Naive thymus-derived CD4-positive, alpha-beta T cell (primary cell): ENCODE data around the gene NPB. TPM values are rescaled to one million over a fixed set of nuclear protein-coding genes. Genes with fewer than 3 reads are reported as not detected.

Source experiments
- ATAC-seq: fragments of 150-1000 bp; cut with Tn5 transposase; 2 replicates; pipeline ENCODE4 v1.10.0; 2021; ENCODE audit warnings: mild to moderate bottlenecking, moderate library complexity
- CTCF ChIA-PET: fragments of 350-600 bp; sonication (Branson Sonifier 250); formaldehyde crosslinking; loops from one replicate; lab custom pipeline; 2021; ENCODE audit warnings: antibody characterized with exemption; lab: Charles Lee
- POLR2A ChIA-PET: fragments of 350-600 bp; sonication (Branson Sonifier 250); formaldehyde crosslinking; loops from one replicate; lab custom pipeline; 2021; ENCODE audit warnings: antibody characterized with exemption, inconsistent platforms; lab: Charles Lee
- DNase-seq, 9 donors: peaks; one replicate each; pipeline versions ENCODE4 v3.0.0 to v3.0.0-alpha.2; 2020 to 2022; ENCODE audit warnings: mixed read lengths in 1 of 9
- H3K27ac ChIP-seq: one replicate; pipeline ENCODE4 v1.7.0; 2013; ENCODE audit warnings: mild to moderate bottlenecking, low read depth, low read length, moderate library complexity
- H3K27me3 ChIP-seq, 2 donors: one replicate each; pipeline ENCODE4 v1.7.0; 2013; ENCODE audit warnings: low read length in 2 of 2, mild to moderate bottlenecking in 2 of 2, moderate library complexity in 2 of 2; ENCODE audit not compliant: control insufficient read depth in 2 of 2, insufficient read depth in 2 of 2
- H3K36me3 ChIP-seq, 3 experiments: 1 replicate in 2 of 3; 2 replicates in 1 of 3; pipeline ENCODE4 v1.7.0; 2013; ENCODE audit warnings: low read length in 3 of 3, mild to moderate bottlenecking in 3 of 3, moderate library complexity in 1 of 3; ENCODE audit not compliant: insufficient read depth in 3 of 3, control insufficient read depth in 2 of 3
- H3K4me1 ChIP-seq, 2 donors: one replicate each; pipeline ENCODE4 v1.7.0; 2013; ENCODE audit warnings: low read length in 2 of 2, mild to moderate bottlenecking in 2 of 2, moderate library complexity in 1 of 2; ENCODE audit not compliant: control insufficient read depth in 2 of 2, insufficient read depth in 2 of 2
- H3K4me3 ChIP-seq: 2 replicates; pipeline ENCODE4 v1.7.0; 2013; ENCODE audit warnings: mild to moderate bottlenecking, low read length
- H3K9me3 ChIP-seq, 3 experiments: 1 replicate in 2 of 3; 2 replicates in 1 of 3; pipeline ENCODE4 v1.7.0; 2013; ENCODE audit warnings: low read length in 3 of 3; ENCODE audit not compliant: control insufficient read depth in 2 of 3
- H3K27ac Mint-ChIP-seq, 9 donors: one replicate each; pipeline ENCODE4 v1.8.0; 2020 to 2022; ENCODE audit warnings: mixed read lengths in 9 of 9, mild to moderate bottlenecking in 8 of 9, moderate library complexity in 5 of 9, inconsistent platforms in 2 of 9
- H3K27me3 Mint-ChIP-seq, 5 donors: one replicate each; pipeline ENCODE4 v1.8.0; 2021 to 2022; ENCODE audit warnings: mixed read lengths in 5 of 5, mild to moderate bottlenecking in 1 of 5
- H3K36me3 Mint-ChIP-seq, 5 donors: one replicate each; pipeline ENCODE4 v1.8.0; 2020 to 2022; ENCODE audit warnings: mixed read lengths in 5 of 5, mild to moderate bottlenecking in 3 of 5, inconsistent platforms in 1 of 5
- H3K4me1 Mint-ChIP-seq, 7 donors: one replicate each; pipeline ENCODE4 v1.8.0; 2020 to 2022; ENCODE audit warnings: mixed read lengths in 7 of 7, mild to moderate bottlenecking in 3 of 7, inconsistent platforms in 1 of 7
- H3K4me3 Mint-ChIP-seq, 10 donors: one replicate each; pipeline ENCODE4 v1.8.0; 2020 to 2022; ENCODE audit warnings: mild to moderate bottlenecking in 10 of 10, mixed read lengths in 10 of 10, moderate library complexity in 6 of 10, inconsistent platforms in 2 of 10
- H3K9me3 Mint-ChIP-seq, 11 donors: one replicate each; pipeline ENCODE4 v1.8.0; 2020 to 2022; ENCODE audit warnings: mixed read lengths in 11 of 11, mild to moderate bottlenecking in 4 of 11, inconsistent platforms in 1 of 11, moderate library complexity in 1 of 11
- intact Hi-C, 2 donors: fragments of 100-400 bp; cut with micrococcal nuclease; formaldehyde crosslinking; loops; one replicate each; pipeline ENCODE4 v1.15.1; 2023
- polyA plus RNA-seq, 2 donors: library from polyadenylated mRNA; unstranded; fragments of 300-500 nt; fragmentation: Illumina TruSeq; gene quantifications; one replicate each; pipeline ENCODE4 v1.2.3, GENCODE V29; 2021
- total RNA-seq, 6 experiments: library from RNA in 5 of 6; stranded (reverse) in 5 of 6; gene quantifications; 1 replicate in 5 of 6; 2 replicates in 1 of 6; pipeline ENCODE4 v1.2.3 and lab custom pipeline; 2021 to 2026

The NPB gene
- total and polyA plus RNA-seq, 7 experiments from 2014 or later, result 0.20 to 0.59 (median 0.51) TPM; not detected in 2

GRCh38 chr17:81903896-81904599 lies 2.0 kb downstream of the NPB start:
- Mint-ChIP-seq H3K27ac (no peak overlapping the region), H3K9me3 (no peaks in the 10 kb centered on the region), H3K27me3 (peaks cover 8 to 18% (median 8%) of the 10 kb centered on the region in 5 donors), H3K36me3 (peaks cover 5 to 14% (median 13%) of the 10 kb centered on the region in 5 donors), H3K4me3 (no peak overlapping the region), H3K4me1 (peaks cover 0 to 10% (median 8%) of the 10 kb centered on the region in 7 donors)
- ATAC-seq (no peak), DNase-seq (no peak)
- H3K27ac ChIP-seq, result no peak overlapping the region
- intact Hi-C loops, result no loop called here
- peaks cover 0 to 4% of the 10 kb centered on the region in 2 donors for H3K27me3 ChIP-seq
- CTCF ChIA-PET, result no interaction called here
- H3K4me3 ChIP-seq, result no peak overlapping the region
- H3K9me3 ChIP-seq, result no peaks in the 10 kb centered on the region
- no peaks in the 10 kb centered on the region for H3K4me1 ChIP-seq
- peaks cover 0 to 63% (median 0%) of the 10 kb centered on the region in 3 experiments for H3K36me3 ChIP-seq
- POLR2A ChIA-PET, result no interaction called here

DNA sequence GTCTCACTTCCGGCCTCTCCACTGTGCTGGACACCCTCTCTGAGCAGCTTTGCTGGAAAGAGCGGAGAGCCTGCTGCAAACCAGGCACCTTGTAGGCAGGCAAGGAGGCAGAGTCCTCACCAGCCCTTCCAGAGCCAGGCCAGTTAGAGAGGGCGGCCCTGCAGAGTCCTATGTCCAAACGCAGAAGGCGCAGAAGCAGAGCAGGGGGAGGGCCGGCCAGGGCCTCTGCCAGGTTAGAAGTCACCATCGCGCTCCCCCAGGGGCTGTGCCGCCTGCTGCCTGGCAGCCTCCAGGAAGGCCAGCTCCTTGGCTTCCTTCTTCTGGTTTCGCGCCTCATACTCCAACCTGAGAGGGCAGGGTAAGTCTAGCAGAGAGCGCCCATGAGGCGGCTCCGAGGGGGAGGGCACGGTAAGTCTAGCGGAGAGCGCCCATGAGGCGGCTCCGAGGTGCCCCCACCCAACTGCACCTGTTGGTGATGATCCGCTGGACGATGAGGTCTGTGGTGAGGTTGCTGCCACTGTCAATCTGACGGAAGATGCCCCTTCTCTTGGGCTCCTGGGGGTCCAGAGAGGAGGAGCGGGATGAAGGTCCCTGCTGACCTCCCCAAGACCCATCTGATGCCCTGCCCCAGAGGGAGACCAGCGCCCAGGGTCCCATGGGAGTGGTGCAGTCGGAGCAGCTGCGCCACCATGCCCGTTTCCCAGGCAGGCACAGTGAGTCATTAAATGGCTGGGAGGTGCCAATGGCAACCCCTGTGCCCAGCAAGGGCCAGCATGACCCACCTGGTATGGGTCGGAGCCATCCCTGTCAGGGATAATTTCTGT lies 2.8 kb downstream of the NPB start:
- H3K27me3 ChIP-seq, result peaks cover 0 to 4% of the 10 kb centered on the region in 2 donors
- H3K9me3 ChIP-seq, result no peaks in the 10 kb centered on the region
- H3K4me3 Mint-ChIP-seq, result no peak overlapping the region
- H3K27ac Mint-ChIP-seq, result no peak overlapping the region
- ChIA-PET POLR2A (interaction anchor here (1.6 kb wide), 1 partner anchor 15 kb away, joined by 3 read pairs; no protein-coding TSS in a partner anchor), CTCF (no interaction called here)
- intact Hi-C loops, result no loop called here
- H3K4me3 ChIP-seq, result no peak overlapping the region
- peaks cover 8 to 17% (median 8%) of the 10 kb centered on the region in 5 donors for H3K27me3 Mint-ChIP-seq
- H3K27ac ChIP-seq, result no peak overlapping the region
- H3K9me3 Mint-ChIP-seq, result no peaks in the 10 kb centered on the region
- H3K4me1 Mint-ChIP-seq, result peaks cover 0 to 14% (median 8%) of the 10 kb centered on the region in 7 donors
- peaks cover 0 to 55% (median 0%) of the 10 kb centered on the region in 3 experiments for H3K36me3 ChIP-seq
- ATAC-seq, result no peak
- H3K36me3 Mint-ChIP-seq, result peaks cover 5 to 13% (median 11%) of the 10 kb centered on the region in 5 donors
- DNase-seq, result no peak
- H3K4me1 ChIP-seq, result no peaks in the 10 kb centered on the region

GRCh38 chr17:81905424-81905875 lies 3.4 kb downstream of the NPB start:
- POLR2A ChIA-PET, result interaction anchor here (1.0 to 1.6 kb wide), 2 partner anchors 14 to 21 kb away, joined by 3 read pairs; no protein-coding TSS in a partner anchor
- H3K27ac Mint-ChIP-seq, result no peak overlapping the region
- Histone ChIP-seq H3K4me3 (no peak overlapping the region), H3K36me3 (peaks cover 0 to 49% (median 0%) of the 10 kb centered on the region in 3 experiments), H3K9me3 (no peaks in the 10 kb centered on the region), H3K27me3 (peaks cover 0 to 4% of the 10 kb centered on the region in 2 donors), H3K4me1 (peaks cover 4 to 6% of the 10 kb centered on the region in 2 donors), H3K27ac (no peak overlapping the region)
- CTCF ChIA-PET, result no interaction called here
- intact Hi-C loops, result no loop called here
- H3K27me3 Mint-ChIP-seq, result peaks cover 8 to 10% (median 8%) of the 10 kb centered on the region in 5 donors
- ATAC-seq, result no peak
- peaks cover 0 to 20% (median 8%) of the 10 kb centered on the region in 7 donors for H3K4me1 Mint-ChIP-seq
- no peak overlapping the region for H3K4me3 Mint-ChIP-seq
- H3K36me3 Mint-ChIP-seq, result peaks cover 0 to 7% (median 6%) of the 10 kb centered on the region in 5 donors
- H3K9me3 Mint-ChIP-seq, result no peaks in the 10 kb centered on the region
- no peak for DNase-seq

GRCh38 chr17:81905993-81906392 lies 4.0 kb downstream of the NPB start:
- H3K4me1 Mint-ChIP-seq, result peaks cover 0 to 17% (median 4%) of the 10 kb centered on the region in 7 donors
- no peak overlapping the region for H3K27ac Mint-ChIP-seq
- CTCF ChIA-PET, result no interaction called here

GRCh38 chr17:81906476-81907218 lies 4.6 kb downstream of the NPB start:
- Mint-ChIP-seq H3K4me3 (no peak overlapping the region), H3K27me3 (no peaks in the 10 kb centered on the region), H3K36me3 (no peaks in the 10 kb centered on the region), H3K27ac (no peak overlapping the region), H3K9me3 (no peaks in the 10 kb centered on the region), H3K4me1 (peaks cover 0 to 12% (median 0%) of the 10 kb centered on the region in 7 donors)
- Histone ChIP-seq H3K4me3 (no peak overlapping the region), H3K4me1 (peaks cover 7 to 8% of the 10 kb centered on the region in 2 donors), H3K9me3 (no peaks in the 10 kb centered on the region), H3K27me3 (peaks cover 0 to under 1% of the 10 kb centered on the region in 2 donors), H3K36me3 (peaks cover 0 to 47% (median 0%) of the 10 kb centered on the region in 3 experiments), H3K27ac (no peak overlapping the region)
- intact Hi-C loops, result no loop called here
- ChIA-PET CTCF (no interaction called here), POLR2A (interaction anchor here (1.0 to 1.6 kb wide), 2 partner anchors 13 to 20 kb away, joined by 3 read pairs; no protein-coding TSS in a partner anchor)
- ATAC-seq (no peak), DNase-seq (no peak)

More at GRCh38 chr17:81905993-81906392, 4.0 kb downstream of the NPB start:
- ATAC-seq (no peak), DNase-seq (no peak)
- Mint-ChIP-seq H3K9me3 (no peaks in the 10 kb centered on the region), H3K27me3 (peaks cover 4 to 5% (median 5%) of the 10 kb centered on the region in 5 donors), H3K36me3 (peaks cover 0 to 4% (median 3%) of the 10 kb centered on the region in 5 donors), H3K4me3 (no peak overlapping the region)
- Histone ChIP-seq H3K36me3 (peaks cover 0 to 47% (median 0%) of the 10 kb centered on the region in 3 experiments), H3K27ac (no peak overlapping the region), H3K9me3 (no peaks in the 10 kb centered on the region), H3K4me1 (peaks cover 7 to 8% of the 10 kb centered on the region in 2 donors), H3K27me3 (peaks cover 0 to 4% of the 10 kb centered on the region in 2 donors), H3K4me3 (no peak overlapping the region)
- POLR2A ChIA-PET, result interaction anchor here (1.0 to 1.6 kb wide), 2 partner anchors 13 to 20 kb away, joined by 3 read pairs; no protein-coding TSS in a partner anchor
- intact Hi-C loops, result no loop called here
